ENCODE results near the gene KRTAP12-1. TPM values are rescaled to one million over a fixed set of nuclear protein-coding genes. Genes with fewer than 3 reads are reported as not detected.
A peak's percentile ranks its signal among the peaks of the same experiment; 100 is the strongest.
"Not testable (repeated sequence)": the region's sequence is repeated elsewhere in the genome, so short reads cannot be mapped to it uniquely, and the experiment has no call there.

Gene KRTAP12-1
- total RNA-seq, 1 donor: not detected

DNA sequence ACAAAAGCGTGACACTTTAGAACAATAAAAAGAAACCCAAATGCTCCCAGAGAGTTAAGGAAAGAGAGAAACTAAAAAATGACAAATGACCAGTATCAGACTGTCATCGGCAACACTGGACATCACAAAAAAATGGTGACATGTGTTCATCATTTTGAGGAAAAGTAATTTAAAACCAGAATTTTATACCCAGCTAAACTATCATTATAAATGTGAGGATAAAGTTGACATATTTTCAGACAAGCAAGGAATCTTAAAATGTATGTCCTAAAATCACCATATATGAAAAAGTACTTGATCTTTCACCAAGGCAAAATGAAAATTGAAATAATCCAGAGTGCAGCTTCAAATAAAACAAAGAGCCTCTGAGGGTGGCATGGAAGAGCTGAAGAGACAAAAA lies 37.1 kb downstream of the KRTAP12-1 start:
- Histone ChIP-seq H2AFZ (ENCODE audit: low read length) (no peak overlapping the region), H3K4me2 (ENCODE audit: insufficient read depth, low read length) (no peak overlapping the region), H3K36me3 (ENCODE audit: insufficient read depth, low read length) (no peaks in the 10 kb centered on the region)

DNA sequence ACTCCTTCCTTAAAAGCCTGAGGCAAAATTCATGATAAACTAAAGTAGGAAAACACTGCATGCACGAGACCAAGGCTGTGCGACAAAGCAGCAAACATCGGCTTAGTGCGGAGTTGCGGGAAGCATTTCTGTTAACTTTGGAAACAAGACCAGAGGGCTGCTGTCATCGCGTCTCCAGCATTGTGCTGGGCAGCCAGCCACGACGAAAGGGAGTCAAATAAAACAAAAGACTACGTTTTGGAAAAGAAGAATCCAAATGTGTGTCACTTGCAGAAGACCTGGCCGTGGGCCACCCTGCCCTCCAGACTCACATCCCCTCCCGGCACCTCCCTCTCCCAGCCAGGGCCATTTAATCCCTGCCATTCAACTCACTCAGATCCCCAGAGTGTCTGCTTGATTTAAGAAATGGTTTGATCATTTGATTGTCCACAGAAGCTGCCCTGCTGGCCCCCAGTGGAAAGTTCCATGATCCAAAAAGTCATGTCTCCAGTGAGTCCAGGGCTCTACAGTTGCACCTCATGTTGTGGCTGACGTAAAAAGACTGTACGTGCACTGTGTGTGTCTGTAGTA lies 38.1 kb downstream of the KRTAP12-1 start:
- Histone ChIP-seq H3K79me2 (ENCODE audit: insufficient read depth, low read length) (no peaks in the 10 kb centered on the region), H4K20me1 (ENCODE audit: insufficient read depth, low read length) (no peaks in the 10 kb centered on the region), H3K4me2 (ENCODE audit: insufficient read depth, low read length) (no peak overlapping the region), H2AFZ (ENCODE audit: low read length) (no peak overlapping the region), H3K9me3 (ENCODE audit: low read depth, low read length) (no peaks in the 10 kb centered on the region), H3K4me3 (ENCODE audit: insufficient read depth, low read length) (no peak overlapping the region), H3K27ac (ENCODE audit: low read depth, low read length) (no peak overlapping the region), H3K4me1 (ENCODE audit: insufficient read depth, low read length) (no peaks in the 10 kb centered on the region), H3K27me3 (ENCODE audit: insufficient read depth, low read length) (peaks cover 3% of the 10 kb centered on the region), H3K36me3 (ENCODE audit: insufficient read depth, low read length) (no peaks in the 10 kb centered on the region)
- TF ChIP-seq, protein P1, sequence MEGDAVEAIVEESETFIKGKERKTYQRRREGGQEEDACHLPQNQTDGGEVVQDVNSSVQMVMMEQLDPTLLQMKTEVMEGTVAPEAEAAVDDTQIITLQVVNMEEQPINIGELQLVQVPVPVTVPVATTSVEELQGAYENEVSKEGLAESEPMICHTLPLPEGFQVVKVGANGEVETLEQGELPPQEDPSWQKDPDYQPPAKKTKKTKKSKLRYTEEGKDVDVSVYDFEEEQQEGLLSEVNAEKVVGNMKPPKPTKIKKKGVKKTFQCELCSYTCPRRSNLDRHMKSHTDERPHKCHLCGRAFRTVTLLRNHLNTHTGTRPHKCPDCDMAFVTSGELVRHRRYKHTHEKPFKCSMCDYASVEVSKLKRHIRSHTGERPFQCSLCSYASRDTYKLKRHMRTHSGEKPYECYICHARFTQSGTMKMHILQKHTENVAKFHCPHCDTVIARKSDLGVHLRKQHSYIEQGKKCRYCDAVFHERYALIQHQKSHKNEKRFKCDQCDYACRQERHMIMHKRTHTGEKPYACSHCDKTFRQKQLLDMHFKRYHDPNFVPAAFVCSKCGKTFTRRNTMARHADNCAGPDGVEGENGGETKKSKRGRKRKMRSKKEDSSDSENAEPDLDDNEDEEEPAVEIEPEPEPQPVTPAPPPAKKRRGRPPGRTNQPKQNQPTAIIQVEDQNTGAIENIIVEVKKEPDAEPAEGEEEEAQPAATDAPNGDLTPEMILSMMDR (IDR thresholded peaks at IDR 0.05; ENCODE audit: extremely low read depth, low read depth, low read length): no peak
- DNase-seq (ENCODE audit: insufficient read length, low spot score, missing footprints): no peak

More for the DNA sequence above, 37.1 kb downstream of the KRTAP12-1 start:
- Histone ChIP-seq H3K4me1 (ENCODE audit: insufficient read depth, low read length) (no peaks in the 10 kb centered on the region), H3K27me3 (ENCODE audit: insufficient read depth, low read length) (peaks cover 3% of the 10 kb centered on the region), H3K27ac (ENCODE audit: low read depth, low read length) (no peak overlapping the region), H3K4me3 (ENCODE audit: insufficient read depth, low read length) (no peak overlapping the region), H4K20me1 (ENCODE audit: insufficient read depth, low read length) (no peaks in the 10 kb centered on the region), H3K9me3 (ENCODE audit: low read depth, low read length) (no peaks in the 10 kb centered on the region), H3K79me2 (ENCODE audit: insufficient read depth, low read length) (no peaks in the 10 kb centered on the region)
- no peak for DNase-seq (ENCODE audit: insufficient read length, low spot score, missing footprints)
- TF ChIP-seq, protein P1 (IDR thresholded peaks at IDR 0.05; ENCODE audit: extremely low read depth, low read depth, low read length): no peak

DNA sequence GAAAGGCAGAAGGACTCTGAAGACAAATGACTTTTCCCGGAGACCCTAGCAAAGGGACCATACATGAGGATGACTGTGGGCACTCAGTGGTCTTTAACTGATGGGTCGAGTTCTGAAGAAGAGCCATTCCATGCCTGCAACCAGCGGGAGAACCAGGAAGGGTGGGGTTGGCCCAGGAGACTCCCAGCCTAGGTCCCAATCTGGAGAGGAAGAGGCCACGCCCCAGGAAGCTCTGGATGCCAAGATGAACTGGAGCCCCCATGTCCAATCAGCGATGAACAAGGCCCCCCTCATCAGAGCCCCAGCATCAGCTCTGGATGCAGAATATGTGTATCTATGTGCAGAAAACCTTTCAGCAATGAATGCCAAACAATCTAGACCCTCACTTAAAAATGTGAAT lies 41.2 kb downstream of the KRTAP12-1 start:
- H3K4me1 ChIP-seq (ENCODE audit: insufficient read depth, low read length): no peaks in the 10 kb centered on the region
- no peak overlapping the region for H3K4me3 ChIP-seq (ENCODE audit: insufficient read depth, low read length)
- H3K79me2 ChIP-seq (ENCODE audit: insufficient read depth, low read length): no peaks in the 10 kb centered on the region
- peak; percentile 11 for DNase-seq (ENCODE audit: insufficient read length, low spot score, missing footprints)
- H4K20me1 ChIP-seq (ENCODE audit: insufficient read depth, low read length): no peaks in the 10 kb centered on the region
- H3K9me3 ChIP-seq (ENCODE audit: low read depth, low read length): no peaks in the 10 kb centered on the region
- no peak overlapping the region for H3K4me2 ChIP-seq (ENCODE audit: insufficient read depth, low read length)
- no peak overlapping the region for H3K27ac ChIP-seq (ENCODE audit: low read depth, low read length)
- no peak overlapping the region for H2AFZ ChIP-seq (ENCODE audit: low read length)
- TF ChIP-seq, protein P1 (IDR thresholded peaks at IDR 0.05; ENCODE audit: extremely low read depth, low read depth, low read length): no peak
- no peaks in the 10 kb centered on the region for H3K27me3 ChIP-seq (ENCODE audit: insufficient read depth, low read length)
- no peaks in the 10 kb centered on the region for H3K36me3 ChIP-seq (ENCODE audit: insufficient read depth, low read length)

DNA sequence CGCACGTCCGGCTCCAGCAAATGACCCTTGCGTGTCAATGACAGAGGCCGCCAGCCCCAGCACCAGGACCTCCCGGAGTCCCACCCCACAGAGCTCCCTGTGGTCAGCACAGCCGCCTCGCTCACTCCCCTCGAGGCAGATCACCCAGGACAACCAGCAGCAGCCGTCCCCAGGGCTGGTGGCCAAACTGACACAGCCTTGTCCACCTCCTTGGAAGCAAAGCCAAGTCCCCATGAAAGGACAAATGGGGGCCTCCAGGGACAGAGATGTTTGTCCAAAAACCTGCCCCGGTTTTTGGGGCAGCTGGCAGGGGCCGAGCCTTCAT lies 42.7 kb downstream of the KRTAP12-1 start:
- TF ChIP-seq, protein P1 (IDR thresholded peaks at IDR 0.05; ENCODE audit: extremely low read depth, low read depth, low read length): no peak
- Histone ChIP-seq H3K9me3 (ENCODE audit: low read depth, low read length) (no peaks in the 10 kb centered on the region), H3K27me3 (ENCODE audit: insufficient read depth, low read length) (no peaks in the 10 kb centered on the region), H3K36me3 (ENCODE audit: insufficient read depth, low read length) (no peaks in the 10 kb centered on the region), H3K4me1 (ENCODE audit: insufficient read depth, low read length) (no peaks in the 10 kb centered on the region), H3K4me2 (ENCODE audit: insufficient read depth, low read length) (no peak overlapping the region), H3K4me3 (ENCODE audit: insufficient read depth, low read length) (no peak overlapping the region), H3K27ac (ENCODE audit: low read depth, low read length) (no peak overlapping the region), H3K79me2 (ENCODE audit: insufficient read depth, low read length) (no peaks in the 10 kb centered on the region), H2AFZ (ENCODE audit: low read length) (no peak overlapping the region), H4K20me1 (ENCODE audit: insufficient read depth, low read length) (no peaks in the 10 kb centered on the region)
- no peak for DNase-seq (ENCODE audit: insufficient read length, low spot score, missing footprints)

DNA sequence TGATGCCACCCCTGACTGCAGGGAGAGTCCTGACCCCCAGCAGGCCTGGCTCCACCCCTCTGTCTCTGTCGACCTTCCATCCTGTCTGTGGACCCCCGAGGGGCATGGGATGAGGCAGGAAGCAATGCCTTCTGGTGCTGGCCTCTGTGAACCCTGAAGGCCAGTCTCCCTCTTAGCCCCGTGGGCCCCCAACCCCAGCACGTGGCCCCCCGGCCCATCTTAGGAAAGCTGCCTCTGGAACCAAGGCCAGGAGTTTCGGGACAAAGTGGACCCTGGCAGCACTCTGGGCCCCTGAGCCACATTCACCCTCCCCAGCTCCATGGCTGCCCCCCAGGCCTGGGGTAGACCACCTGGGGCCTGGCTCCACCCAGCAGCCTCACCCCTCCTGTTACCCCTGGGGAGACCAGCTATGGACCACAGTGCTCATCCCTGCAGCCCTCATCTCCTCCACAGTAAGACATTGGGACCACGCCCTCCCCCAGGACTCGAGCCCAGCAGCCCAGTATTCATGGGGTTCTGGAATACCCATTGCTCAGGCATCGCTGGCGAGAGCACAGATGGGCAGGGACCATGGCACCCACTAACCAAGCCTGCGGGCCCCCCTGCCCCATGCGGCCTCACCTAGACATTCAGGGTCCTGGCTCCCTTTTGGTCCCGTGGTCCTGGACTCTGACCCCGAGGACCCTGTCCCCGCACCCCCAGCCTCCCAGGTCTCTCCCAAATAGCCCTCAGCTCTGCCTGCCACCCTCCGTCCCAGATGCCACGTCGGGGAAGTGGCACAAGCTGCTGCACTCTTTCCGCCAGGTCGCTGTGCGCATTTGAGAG lies 43.2 kb downstream of the KRTAP12-1 start:
- not testable (repeated sequence) for DNase-seq (ENCODE audit: insufficient read length, low spot score, missing footprints); H4K20me1 ChIP-seq (ENCODE audit: insufficient read depth, low read length); H2AFZ ChIP-seq (ENCODE audit: low read length); H3K27me3 ChIP-seq (ENCODE audit: insufficient read depth, low read length); H3K4me1 ChIP-seq (ENCODE audit: insufficient read depth, low read length); H3K4me3 ChIP-seq (ENCODE audit: insufficient read depth, low read length); H3K9me3 ChIP-seq (ENCODE audit: low read depth, low read length); H3K36me3 ChIP-seq (ENCODE audit: insufficient read depth, low read length); H3K27ac ChIP-seq (ENCODE audit: low read depth, low read length); H3K79me2 ChIP-seq (ENCODE audit: insufficient read depth, low read length); H3K4me2 ChIP-seq (ENCODE audit: insufficient read depth, low read length)

DNA sequence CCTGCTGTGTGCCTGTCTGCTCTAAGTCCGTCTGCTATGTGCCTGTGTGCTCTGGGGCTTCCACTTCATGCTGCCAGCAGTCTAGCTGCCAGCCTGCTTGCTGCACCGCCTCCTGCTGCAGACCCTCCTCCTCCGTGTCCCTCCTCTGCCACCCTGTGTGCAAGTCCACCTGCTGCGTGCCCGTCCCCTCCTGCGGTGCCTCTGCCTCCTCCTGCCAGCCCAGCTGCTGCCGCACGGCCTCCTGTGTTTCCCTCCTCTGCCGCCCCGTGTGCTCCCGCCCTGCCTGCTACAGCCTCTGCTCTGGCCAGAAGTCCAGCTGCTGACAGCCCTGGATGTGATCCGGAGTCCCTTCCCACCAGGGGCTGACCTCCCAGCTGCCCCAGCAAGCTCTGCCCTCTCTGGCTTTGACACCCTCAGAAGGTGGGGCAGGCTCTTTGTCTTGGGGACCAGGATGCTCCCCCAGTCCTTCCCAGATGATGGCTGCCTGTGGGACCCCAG lies 44.1 kb downstream of the KRTAP12-1 start:
- not testable (repeated sequence) for H3K36me3 ChIP-seq (ENCODE audit: insufficient read depth, low read length); H3K4me2 ChIP-seq (ENCODE audit: insufficient read depth, low read length); H3K4me1 ChIP-seq (ENCODE audit: insufficient read depth, low read length); H3K27ac ChIP-seq (ENCODE audit: low read depth, low read length); H3K79me2 ChIP-seq (ENCODE audit: insufficient read depth, low read length); H2AFZ ChIP-seq (ENCODE audit: low read length); H3K4me3 ChIP-seq (ENCODE audit: insufficient read depth, low read length); DNase-seq (ENCODE audit: insufficient read length, low spot score, missing footprints); H3K27me3 ChIP-seq (ENCODE audit: insufficient read depth, low read length); H3K9me3 ChIP-seq (ENCODE audit: low read depth, low read length); H4K20me1 ChIP-seq (ENCODE audit: insufficient read depth, low read length)
